WTC11 (cell line): ENCODE measurements around the gene KRT82. TPM values are rescaled to one million over a fixed set of nuclear protein-coding genes. Genes with fewer than 3 reads are reported as not detected.

Experiments used
- ATAC-seq: fragments of 200-7000 bp; cut with Tn5 transposase; 2 replicates; pipeline ENCODE4 v1.10.0; 2021; ENCODE audit warnings: mild to moderate bottlenecking, moderate library complexity
- CTCF ChIA-PET: fragments of 300-600 bp; sonication (Branson Sonifier 250); formaldehyde crosslinking; loops from one replicate; lab custom pipeline; 2021; ENCODE audit warnings: antibody characterized with exemption; lab: Charles Lee
- POLR2A ChIA-PET: fragments of 350-600 bp; sonication (Branson Sonifier 250); formaldehyde crosslinking; loops from one replicate; lab custom pipeline; 2021; ENCODE audit warnings: antibody characterized with exemption; lab: Charles Lee
- DNase-seq: peaks from one replicate; pipeline ENCODE4 v3.0.0; 2021; ENCODE audit warnings: low spot score
- H3K27ac Mint-ChIP-seq: 2 replicates; pipeline ENCODE4 v1.8.0; 2021; ENCODE audit warnings: mixed read lengths
- H3K27me3 Mint-ChIP-seq: 2 replicates; pipeline ENCODE4 v1.8.0; 2021; ENCODE audit warnings: low read depth, mild to moderate bottlenecking, moderate library complexity, mixed read lengths
- H3K36me3 Mint-ChIP-seq: 2 replicates; pipeline ENCODE4 v1.8.0; 2021; ENCODE audit warnings: mixed read lengths
- H3K4me1 Mint-ChIP-seq: 2 replicates; pipeline ENCODE4 v1.8.0; 2022; ENCODE audit warnings: mixed read lengths
- H3K4me3 Mint-ChIP-seq: 2 replicates; pipeline ENCODE4 v1.8.0; 2021; ENCODE audit warnings: mild to moderate bottlenecking, moderate library complexity, mixed read lengths
- H3K9me3 Mint-ChIP-seq: 2 replicates; pipeline ENCODE4 v1.8.0; 2021; ENCODE audit warnings: mixed read lengths
- ATF3 ChIP-seq: sonication (generic); formaldehyde crosslinking; conservative IDR thresholded peaks from 2 replicates; pipeline ENCODE4 v1.8.1; 2022; ENCODE audit warnings: mild to moderate bottlenecking, missing genetic modification reagents
- CREM ChIP-seq: sonication (generic); formaldehyde crosslinking; IDR thresholded peaks from 2 replicates; pipeline ENCODE4 v1.8.1; 2022; ENCODE audit warnings: mild to moderate bottlenecking, missing genetic modification reagents, moderate library complexity
- E2F4 ChIP-seq: sonication (generic); formaldehyde crosslinking; IDR thresholded peaks from 2 replicates; pipeline ENCODE4 v1.8.1; 2022; ENCODE audit warnings: low read depth, mild to moderate bottlenecking, moderate library complexity, missing genetic modification reagents, borderline replicate concordance
- GRHL2 ChIP-seq: fragments of 250-450 bp; sonication (Bioruptor Pico); IDR thresholded peaks from 2 replicates; pipeline ENCODE4 v1.8.0; 2022; ENCODE audit warnings: mild to moderate bottlenecking, moderate library complexity; ENCODE audit not compliant: insufficient replicate concordance, severe bottlenecking
- JAZF1 ChIP-seq: fragments of 250-450 bp; sonication (Bioruptor Pico); IDR thresholded peaks from 2 replicates; pipeline ENCODE4 v1.9.0; 2021; ENCODE audit warnings: moderate library complexity, mild to moderate bottlenecking, inconsistent platforms
- PRDM15 ChIP-seq: sonication (generic); formaldehyde crosslinking; IDR thresholded peaks from 2 replicates; pipeline ENCODE4 v1.8.0; 2022; ENCODE audit warnings: missing genetic modification reagents
- RELA ChIP-seq: sonication (generic); formaldehyde crosslinking; IDR thresholded peaks from 2 replicates; pipeline ENCODE4 v1.8.1; 2022; ENCODE audit warnings: missing genetic modification reagents, mild to moderate bottlenecking, borderline replicate concordance
- RORB ChIP-seq: fragments of 250-450 bp; sonication (Bioruptor Pico); IDR thresholded peaks from 2 replicates; pipeline ENCODE4 v1.9.0; 2021; ENCODE audit warnings: mild to moderate bottlenecking
- SMAD4 ChIP-seq: sonication (generic); formaldehyde crosslinking; IDR thresholded peaks from 2 replicates; pipeline ENCODE4 v1.8.0; 2022; ENCODE audit warnings: mild to moderate bottlenecking, missing genetic modification reagents
- TEAD1 ChIP-seq: sonication (generic); formaldehyde crosslinking; IDR thresholded peaks from 2 replicates; pipeline ENCODE4 v1.8.0; 2022; ENCODE audit warnings: mild to moderate bottlenecking, missing genetic modification reagents
- USF2 ChIP-seq: sonication (generic); formaldehyde crosslinking; IDR thresholded peaks from 2 replicates; pipeline ENCODE4 v1.8.1; 2023; ENCODE audit warnings: mild to moderate bottlenecking, missing genetic modification reagents, moderate library complexity
- ZBTB21 ChIP-seq: sonication (generic); formaldehyde crosslinking; IDR thresholded peaks from 2 replicates; pipeline ENCODE4 v1.8.1; 2023; ENCODE audit warnings: mild to moderate bottlenecking, missing genetic modification reagents, borderline replicate concordance
- ZNF232 ChIP-seq: sonication (generic); formaldehyde crosslinking; IDR thresholded peaks from 2 replicates; pipeline ENCODE4 v1.8.0; 2022; ENCODE audit warnings: mild to moderate bottlenecking, missing genetic modification reagents
- ZNF425 ChIP-seq: fragments of 250-450 bp; sonication (Bioruptor Pico); conservative IDR thresholded peaks from 2 replicates; pipeline ENCODE4 v1.9.0; 2021; ENCODE audit warnings: mild to moderate bottlenecking
- ZNF512 ChIP-seq: sonication (generic); formaldehyde crosslinking; IDR thresholded peaks from 2 replicates; pipeline ENCODE4 v1.8.1; 2022; ENCODE audit warnings: missing genetic modification reagents, borderline replicate concordance
- total RNA-seq: library from RNA; stranded (reverse); gene quantifications from 3 replicates; pipeline ENCODE4 v1.2.3, GENCODE V29; 2021
- TF ChIP-seq, protein P1 (sequence below): fragments of 250-450 bp; sonication (Bioruptor Pico); IDR thresholded peaks from 2 replicates; pipeline ENCODE4 v1.9.0; 2021; ENCODE audit warnings: moderate library complexity, mild to moderate bottlenecking, inconsistent platforms, borderline replicate concordance

KRT82 gene
- total RNA-seq, 1 experiment from 2014 or later: not detected

- TF ChIP-seq PRDM15 (CRISPR knock-in tag): no peak
- no peak for TF ChIP-seq ZBTB21
- TF ChIP-seq, protein P1, sequence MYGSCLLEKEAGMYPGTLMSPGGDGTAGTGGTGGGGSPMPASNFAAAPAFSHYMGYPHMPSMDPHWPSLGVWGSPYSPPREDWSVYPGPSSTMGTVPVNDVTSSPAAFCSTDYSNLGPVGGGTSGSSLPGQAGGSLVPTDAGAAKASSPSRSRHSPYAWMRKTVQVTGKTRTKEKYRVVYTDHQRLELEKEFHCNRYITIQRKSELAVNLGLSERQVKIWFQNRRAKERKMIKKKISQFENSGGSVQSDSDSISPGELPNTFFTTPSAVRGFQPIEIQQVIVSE (CRISPR knock-in tag): no peak
Measured at GRCh38 chr12:52436000-52436827, 30.1 kb upstream of the KRT82 start (continued).

DNA sequence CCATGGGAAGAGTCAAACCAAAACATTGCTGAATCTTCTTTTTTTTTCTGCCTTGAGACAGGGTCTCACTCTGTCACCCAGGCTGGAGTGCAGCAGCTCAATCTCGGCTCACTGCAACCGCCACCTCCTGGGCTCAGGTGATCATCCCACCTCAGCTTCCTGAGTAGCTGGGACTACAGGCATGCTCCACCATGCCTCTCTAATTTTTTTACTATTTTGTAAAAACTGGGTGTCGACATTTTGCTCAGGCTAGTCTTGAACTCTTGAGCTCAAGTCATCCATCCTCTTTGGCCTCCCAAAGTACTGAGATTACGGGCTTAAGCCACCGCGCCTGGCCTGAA is 29.5 kb upstream of the KRT82 start:
- peaks cover 8% of the 10 kb centered on the region for H3K4me1 Mint-ChIP-seq
- ChIA-PET POLR2A (no interaction called here), CTCF (interaction anchor here (1.1 kb wide), 1 partner anchor 430 kb away, joined by 3 read pairs; no protein-coding TSS in a partner anchor)
- DNase-seq (no peak), ATAC-seq (no peak)
- H3K9me3 Mint-ChIP-seq: no peaks in the 10 kb centered on the region
- no peak overlapping the region for H3K4me3 Mint-ChIP-seq
- no peaks in the 10 kb centered on the region for H3K27me3 Mint-ChIP-seq
- H3K36me3 Mint-ChIP-seq: no peaks in the 10 kb centered on the region
- TF ChIP-seq ATF3 (CRISPR knock-in tag) (no peak), ZNF425 (CRISPR knock-in tag) (no peak), JAZF1 (CRISPR knock-in tag) (no peak), E2F4 (no peak), RELA (CRISPR knock-in tag) (no peak), TEAD1 (CRISPR knock-in tag) (no peak), GRHL2 (CRISPR knock-in tag) (no peak), SMAD4 (no peak), RORB (CRISPR knock-in tag) (no peak), ZNF232 (no peak), CREM (CRISPR knock-in tag) (no peak), ZNF512 (no peak), USF2 (CRISPR knock-in tag) (no peak)
- peak overlapping the region; percentile 26; the same call in 1 of the 2 replicates for H3K27ac Mint-ChIP-seq
